Hematopoietic multipotent progenitor cell treated with erythropoietin and hydrocortisone succinate and interleukin-3 and kit ligand, for 15 days (in vitro differentiated cells): ENCODE results near the gene MSANTD3.

Experiments
- DNase-seq: peaks from one replicate; pipeline ENCODE4 v3.0.0-alpha.2; 2015; ENCODE audit warnings: low spot score

The MSANTD3 gene

GRCh38 chr9:100465761-100466160 is 38.8 kb downstream of the MSANTD3 start:
- no peak for DNase-seq

- DNase-seq: no peak
These were observed 39.4 kb downstream of the MSANTD3 start for GRCh38 chr9:100466171-100466828.

- no peak for DNase-seq
These were observed 39.9 kb downstream of the MSANTD3 start for GRCh38 chr9:100466829-100467221.

GRCh38 chr9:100468041-100468440 is 41.1 kb downstream of the MSANTD3 start:
- DNase-seq: no peak

GRCh38 chr9:100472268-100472667 is 45.3 kb downstream of the MSANTD3 start:
- DNase-seq: no peak

- no peak for DNase-seq
These were observed 45.9 kb downstream of the MSANTD3 start, which contains the start of gene TMEFF1 for GRCh38 chr9:100472788-100473275. Gene TMEFF1, plus strand, starts transcription at chr9:100473149. Its CDS starts 396 bp downstream, at chr9:100473545.

- no peak for DNase-seq
These were observed 46.5 kb downstream of the MSANTD3 start for GRCh38 chr9:100473276-100474081.

GRCh38 chr9:100474082-100474923 is 47.4 kb downstream of the MSANTD3 start:
- DNase-seq: no peak

GRCh38 chr9:100474924-100475276 is 48.0 kb downstream of the MSANTD3 start:
- DNase-seq: no peak

GRCh38 chr9:100477241-100477640 is 50.3 kb downstream of the MSANTD3 start:
- no peak for DNase-seq

GRCh38 chr9:100478192-100478591 is 51.2 kb downstream of the MSANTD3 start:
- DNase-seq: no peak

GRCh38 chr9:100479820-100480219 is 52.9 kb downstream of the MSANTD3 start:
- no peak for DNase-seq

- DNase-seq: no peak
These were observed 58.3 kb downstream of the MSANTD3 start for GRCh38 chr9:100485196-100485595.

- DNase-seq: no peak
These were observed 59.7 kb downstream of the MSANTD3 start for GRCh38 chr9:100486479-100487176.

- no peak for DNase-seq
These were observed 61.2 kb downstream of the MSANTD3 start for GRCh38 chr9:100488177-100488576.

GRCh38 chr9:100489836-100490235 is 62.9 kb downstream of the MSANTD3 start:
- no peak for DNase-seq

GRCh38 chr9:100492952-100493351 is 66.0 kb downstream of the MSANTD3 start:
- DNase-seq: no peak

GRCh38 chr9:100498592-100498991 is 71.6 kb downstream of the MSANTD3 start:
- DNase-seq: no peak

- DNase-seq: no peak
These were observed 72.5 kb downstream of the MSANTD3 start for GRCh38 chr9:100499460-100499859.

GRCh38 chr9:100499866-100500265 is 72.9 kb downstream of the MSANTD3 start:
- DNase-seq: no peak
